Peyer's patch (tissue), 4 donors: ENCODE results near the gene MYO1B.

Source experiments
- CTCF ChIP-seq, 6 experiments: fragments of 450-650 bp in 4 of 6; fragments of 200-600 bp in 2 of 6; sonication (generic) in 1 of 6; IDR thresholded peaks; one replicate each; pipeline ENCODE4 v1.5.1; 2017 to 2019; ENCODE audit warnings: antibody characterized with exemption in 6 of 6, mild to moderate bottlenecking in 3 of 6, moderate library complexity in 1 of 6
- POLR2A ChIP-seq, 2 donors: fragments of 450-650 bp; IDR thresholded peaks; one replicate each; pipeline ENCODE4 v1.5.1; 2017; ENCODE audit warnings: antibody characterized with exemption in 2 of 2, mild to moderate bottlenecking in 2 of 2, moderate library complexity in 2 of 2

- TF ChIP-seq POLR2A (IDR thresholded peaks at IDR 0.05) (no peak), CTCF (IDR thresholded peaks at IDR 0.05) (no peak)
Measured at GRCh38 chr2:191452065-191452464, 206.9 kb downstream of the MYO1B start.
